Activated CD8-positive, alpha-beta memory T cell treated with anti-CD3 and anti-CD28 coated beads, Interleukin-2, amount 50 U/mL, for 4 hours (primary cell): ENCODE measurements around the gene SCO2.
"Not testable (repeated sequence)": the region's sequence is repeated elsewhere in the genome, so short reads cannot be mapped to it uniquely, and the experiment has no call there.

Experiments used
- DNase-seq: peaks from one replicate; pipeline ENCODE4 v3.0.0-alpha.2; 2020

SCO2 gene

DNA sequence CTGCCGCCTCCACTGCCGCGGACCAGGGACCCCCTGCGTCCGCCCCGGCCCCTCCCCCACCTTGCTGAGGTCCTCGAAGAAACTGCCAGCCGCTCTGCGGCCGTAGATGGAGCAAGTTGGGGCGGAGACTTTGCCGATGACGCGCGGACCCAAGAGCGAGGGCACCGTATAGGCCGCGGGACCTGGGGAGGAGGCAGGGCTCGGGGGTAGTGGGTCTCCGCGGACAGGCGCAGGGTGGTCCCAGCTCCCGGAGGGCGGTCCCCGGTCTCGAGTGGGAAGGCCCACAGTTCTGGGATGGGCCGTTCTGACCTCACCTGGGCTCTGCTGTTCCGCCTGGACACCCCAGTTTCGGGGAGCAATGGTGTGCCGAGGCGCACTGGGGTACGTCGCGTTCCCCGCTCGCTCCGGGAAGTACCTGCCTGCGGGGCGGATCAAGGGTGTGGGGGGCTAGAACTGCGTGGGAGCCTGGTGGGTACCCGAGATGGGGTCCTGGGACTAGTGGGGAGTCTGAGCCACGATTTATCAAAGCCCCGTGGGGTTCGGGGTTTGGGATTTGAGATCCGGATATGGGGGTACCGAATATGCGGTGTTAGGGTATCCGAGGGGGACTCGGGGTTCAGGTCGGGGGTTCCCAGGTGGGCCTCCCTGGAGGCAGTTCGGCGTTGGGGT, 5.6 kb upstream of the SCO2 start:
- DNase-seq: peak; percentile 77

DNA sequence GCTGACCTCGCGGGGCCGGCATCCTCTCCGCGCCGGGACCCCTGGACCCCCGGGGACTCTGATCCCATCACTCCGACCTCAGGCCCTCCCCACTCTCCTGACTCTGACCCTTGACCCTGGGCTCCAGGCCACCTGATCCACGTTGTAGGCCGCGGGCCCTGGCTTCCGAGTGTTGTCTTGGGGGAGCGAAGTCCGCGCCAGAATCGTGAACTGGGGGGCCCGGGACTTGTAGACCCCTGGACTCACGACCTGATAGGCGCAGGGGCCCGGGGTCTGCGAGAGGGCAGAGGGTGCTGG, 5.1 kb upstream of the SCO2 start:
- DNase-seq: no peak

DNA sequence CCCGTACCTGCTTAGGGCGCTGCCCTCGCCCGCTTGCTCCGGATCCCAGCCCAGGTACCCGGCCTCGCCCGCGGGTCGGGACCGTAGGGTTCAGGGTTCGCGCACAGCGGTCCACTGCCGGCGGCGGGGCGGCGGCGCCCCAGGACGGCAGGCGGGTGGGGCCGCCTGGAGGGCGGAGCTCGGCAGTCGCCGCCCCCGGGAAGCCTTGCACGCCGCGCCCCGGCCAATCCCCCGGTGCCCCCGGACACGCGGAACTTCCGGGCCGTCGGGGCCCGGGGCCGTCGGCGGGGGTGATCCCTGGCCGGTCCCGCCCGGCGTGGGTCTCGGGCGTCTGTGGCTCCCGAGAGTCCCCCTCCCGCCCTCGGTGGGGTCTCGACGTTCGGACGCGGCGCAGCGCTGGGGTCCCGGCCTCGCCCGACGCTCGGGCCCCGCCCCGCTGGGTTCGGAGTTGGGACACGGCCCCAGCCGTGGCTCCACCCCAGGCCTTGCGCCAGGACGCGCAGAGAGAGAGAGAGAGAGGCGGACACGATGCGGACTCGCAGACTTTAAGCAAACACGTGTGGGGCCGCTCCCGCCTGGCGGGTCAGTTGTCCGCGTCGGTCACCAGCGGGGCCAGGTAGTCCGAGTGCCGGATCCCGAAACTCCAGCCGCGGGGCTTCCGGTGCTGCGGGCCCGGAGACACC, 4.6 kb upstream of the SCO2 start, which contains the start of gene TYMP:
Gene TYMP, minus strand, starts transcription at position 116 of the 683 bp plus-strand sequence. CDS start 303 bp downstream, outside the sequence.
- peak; percentile 65 for DNase-seq

DNA sequence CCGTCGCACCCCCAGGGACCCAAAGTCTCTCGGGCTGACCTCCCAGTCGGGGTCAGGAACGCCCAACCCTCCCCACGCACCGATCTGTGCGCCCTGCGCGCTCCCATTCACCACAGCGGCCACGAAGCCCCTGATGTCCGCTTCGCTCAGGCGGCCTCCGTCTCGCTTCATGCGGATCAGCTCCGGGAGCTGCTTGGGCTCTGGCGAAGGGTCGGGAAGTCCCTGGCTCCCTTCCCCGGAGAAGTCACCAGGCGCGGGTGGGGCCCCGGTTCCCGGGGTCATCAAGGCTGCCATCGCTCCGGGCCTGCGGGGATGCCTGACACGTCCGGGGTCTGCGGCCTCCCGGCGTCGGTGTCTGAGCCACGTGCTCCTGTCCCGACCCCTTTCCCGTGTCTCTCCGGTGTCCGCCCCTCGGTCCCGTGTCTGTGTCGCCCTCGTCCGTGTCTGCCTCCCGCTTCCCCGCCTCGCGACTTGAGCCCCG, 4.1 kb upstream of the SCO2 start:
- no peak for DNase-seq

DNA sequence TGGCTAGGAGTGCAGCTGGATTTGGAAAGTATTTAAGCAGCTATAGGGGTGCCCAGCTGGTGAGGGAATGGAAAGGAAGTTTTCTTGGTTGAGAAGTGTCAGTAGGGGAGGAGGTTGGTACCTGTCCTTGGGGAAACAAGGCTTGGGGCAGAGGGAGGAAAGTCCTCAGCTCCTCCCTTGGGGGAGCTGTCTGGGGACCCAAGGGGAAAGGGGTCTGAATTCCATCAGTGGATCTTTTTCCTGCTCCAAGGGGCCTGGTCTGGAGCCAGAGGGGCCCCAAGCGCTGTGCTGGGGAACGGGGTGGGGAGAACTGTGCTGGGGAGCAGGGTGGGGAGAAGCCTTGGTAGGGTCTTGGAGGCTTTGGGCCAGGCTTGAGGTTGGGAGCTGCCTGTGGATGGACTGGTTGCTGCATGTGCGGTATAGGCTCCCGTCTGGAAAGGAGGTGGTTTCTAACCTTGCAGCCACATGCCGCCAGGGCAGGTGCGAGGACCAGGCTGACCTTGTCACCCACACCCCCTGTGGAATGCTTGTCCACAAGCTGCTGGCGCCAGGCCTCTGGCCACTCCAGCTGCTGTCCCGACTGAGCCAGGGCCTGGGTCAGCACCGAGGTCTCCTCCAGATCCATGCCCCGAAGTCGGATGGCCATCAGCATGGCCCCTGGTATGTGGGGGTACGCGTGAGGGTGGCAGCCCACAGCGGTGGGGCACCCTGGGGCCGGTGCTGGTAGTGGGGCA, 3.5 kb upstream of the SCO2 start:
- DNase-seq: no peak

DNA sequence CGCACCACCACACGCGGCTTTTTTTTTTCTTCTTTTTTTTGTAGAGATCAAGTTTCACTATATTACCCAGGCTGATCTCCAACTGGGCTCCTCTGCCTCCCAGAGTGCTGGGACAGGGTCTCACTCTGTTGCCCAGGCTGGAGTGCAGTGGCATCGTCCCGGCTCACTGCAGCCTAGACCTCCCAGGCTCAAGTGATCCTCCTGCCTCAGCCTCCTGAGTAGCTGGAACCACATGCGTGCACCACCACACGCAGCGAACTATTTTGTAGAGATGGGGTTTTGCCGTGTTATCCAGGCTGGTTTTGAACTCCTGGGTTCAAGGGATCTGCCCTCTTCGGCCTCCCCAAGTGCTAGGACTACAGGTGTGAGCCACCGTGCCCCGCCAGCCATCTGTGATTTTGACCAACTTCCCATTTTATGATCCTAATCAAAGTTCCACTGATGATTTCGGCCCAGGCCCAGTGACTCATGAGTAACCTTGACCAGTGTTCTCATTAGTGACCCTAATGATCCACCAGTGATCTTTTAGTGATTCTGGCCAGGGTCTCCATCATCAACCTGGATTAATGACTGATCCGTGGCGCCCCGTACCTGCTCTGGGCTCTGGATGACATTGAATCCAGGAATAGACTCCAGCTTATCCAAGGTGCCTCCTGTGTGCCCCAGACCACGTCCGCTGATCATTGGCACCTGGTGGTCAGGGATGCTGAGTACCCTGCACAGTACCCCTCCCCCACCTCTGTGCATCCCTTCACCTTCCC, 2.7 kb upstream of the SCO2 start:
- no peak for DNase-seq

DNA sequence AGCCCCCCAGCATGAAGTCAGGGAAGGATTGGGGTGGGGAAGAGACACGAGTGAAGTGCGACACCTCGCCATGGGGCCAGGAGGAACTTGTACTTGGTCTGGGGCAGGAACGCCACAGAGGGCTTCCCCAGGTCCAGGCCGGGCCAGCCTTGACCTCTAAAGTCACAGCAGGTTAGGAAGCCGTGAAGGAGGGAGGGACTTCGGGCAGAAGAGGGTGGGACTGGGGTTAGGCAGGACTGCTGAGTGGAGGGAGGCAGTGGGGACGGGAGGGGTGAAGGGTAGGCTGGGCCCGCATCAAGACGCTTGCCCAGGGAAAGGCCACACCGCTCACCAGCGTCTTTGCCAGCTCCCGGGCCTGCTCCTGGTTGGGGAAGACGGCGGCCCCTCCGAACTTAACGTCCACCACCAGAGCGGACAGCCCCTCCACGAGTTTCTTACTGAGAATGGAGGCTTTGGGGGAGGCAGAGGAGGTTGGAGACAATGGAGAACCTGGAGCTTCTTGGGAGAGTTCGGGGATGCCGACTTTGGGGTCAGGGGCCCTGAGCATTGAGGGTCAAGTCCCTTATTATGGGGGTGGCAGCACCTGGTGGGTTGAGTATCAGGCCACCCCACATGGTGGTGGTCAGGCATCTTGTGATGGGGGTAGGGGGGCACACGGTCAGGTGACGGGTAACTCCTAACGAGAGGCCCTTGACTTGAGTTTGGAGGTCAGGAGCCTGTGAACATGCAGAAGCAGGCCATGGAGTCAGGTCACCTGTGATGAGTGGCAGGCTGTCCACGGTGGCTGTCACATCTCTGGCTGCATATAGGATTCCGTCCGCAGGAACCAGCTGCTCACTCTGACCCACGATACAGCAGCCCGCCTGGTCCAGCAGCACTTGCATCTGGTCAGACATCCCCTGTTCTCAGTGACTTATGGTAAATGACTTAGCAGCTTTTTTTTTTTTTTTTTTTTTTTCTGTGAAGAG, 1.7 kb upstream of the SCO2 start:
- DNase-seq: no peak

DNA sequence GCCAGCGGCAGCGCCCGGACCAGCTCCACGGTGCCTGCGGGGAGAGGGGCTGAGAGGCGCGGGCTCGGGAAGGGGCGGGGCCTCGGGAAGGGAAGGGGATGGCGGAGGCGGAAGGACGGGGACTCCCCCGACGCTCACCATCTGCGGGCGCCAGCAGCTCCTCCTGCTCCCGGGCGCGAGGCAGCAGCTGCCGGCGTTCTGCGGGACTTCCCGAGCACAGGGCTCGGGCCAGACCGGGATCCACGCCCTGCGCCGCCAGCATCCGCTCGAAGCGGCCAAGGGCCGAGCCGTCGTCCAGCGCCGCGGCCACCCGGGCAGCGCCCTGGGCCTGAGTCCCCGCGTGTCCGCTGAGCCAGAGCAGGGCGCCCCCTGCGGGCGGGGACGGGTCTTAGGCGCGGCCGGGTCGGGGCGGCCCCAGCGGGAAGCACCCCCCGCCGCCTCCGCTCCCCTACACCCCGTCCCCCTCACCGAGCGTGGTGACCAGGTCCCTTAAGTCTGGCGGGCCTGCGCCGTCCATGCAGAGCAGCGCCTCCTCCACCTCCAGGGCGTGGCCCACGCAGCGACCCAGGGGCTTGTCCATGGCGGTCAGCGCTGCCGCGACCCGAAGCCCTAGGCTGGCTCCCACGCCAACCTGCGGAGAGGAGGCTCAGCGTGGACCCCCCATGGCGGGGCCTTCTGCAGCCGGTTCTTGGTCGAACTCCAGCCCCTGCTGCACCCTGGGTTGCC, 873 bp upstream of the SCO2 start:
- peak; percentile 82 for DNase-seq

DNA sequence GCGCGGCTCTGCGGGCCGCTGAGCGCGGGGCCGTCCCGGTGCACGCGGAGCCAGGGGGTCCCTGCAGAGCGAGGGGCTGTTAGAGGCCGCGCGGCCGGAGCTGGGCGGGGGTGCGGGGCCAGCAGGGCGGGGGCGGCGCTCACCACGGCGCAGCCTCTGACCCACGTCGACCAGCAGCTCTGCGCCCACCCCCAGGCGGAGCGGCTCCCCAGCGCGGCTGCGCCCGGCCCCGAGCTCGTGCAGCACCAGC, 385 bp upstream of the SCO2 start:
- no peak for DNase-seq

DNA sequence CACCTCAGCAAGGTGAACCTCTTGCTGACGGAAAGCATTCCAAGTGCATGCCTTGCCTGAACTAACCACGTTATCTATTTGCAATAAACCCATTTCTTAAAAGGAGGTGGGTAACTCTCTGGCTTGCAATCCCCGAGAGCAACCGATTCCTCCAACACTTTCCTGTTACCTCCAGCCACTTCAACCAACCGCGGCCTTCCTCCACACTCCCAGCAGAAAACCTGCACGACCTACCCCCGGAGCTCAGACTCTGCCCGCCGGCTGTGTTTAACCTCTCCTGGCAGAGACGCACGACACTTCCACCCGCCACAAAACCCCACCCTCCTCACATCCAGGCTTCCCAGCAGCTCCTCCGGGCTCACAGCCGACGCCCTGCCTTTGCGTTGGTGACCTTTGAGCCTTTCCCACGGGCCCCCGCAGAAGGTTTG, 708 bp downstream of the SCO2 start:
- no peak for DNase-seq

DNA sequence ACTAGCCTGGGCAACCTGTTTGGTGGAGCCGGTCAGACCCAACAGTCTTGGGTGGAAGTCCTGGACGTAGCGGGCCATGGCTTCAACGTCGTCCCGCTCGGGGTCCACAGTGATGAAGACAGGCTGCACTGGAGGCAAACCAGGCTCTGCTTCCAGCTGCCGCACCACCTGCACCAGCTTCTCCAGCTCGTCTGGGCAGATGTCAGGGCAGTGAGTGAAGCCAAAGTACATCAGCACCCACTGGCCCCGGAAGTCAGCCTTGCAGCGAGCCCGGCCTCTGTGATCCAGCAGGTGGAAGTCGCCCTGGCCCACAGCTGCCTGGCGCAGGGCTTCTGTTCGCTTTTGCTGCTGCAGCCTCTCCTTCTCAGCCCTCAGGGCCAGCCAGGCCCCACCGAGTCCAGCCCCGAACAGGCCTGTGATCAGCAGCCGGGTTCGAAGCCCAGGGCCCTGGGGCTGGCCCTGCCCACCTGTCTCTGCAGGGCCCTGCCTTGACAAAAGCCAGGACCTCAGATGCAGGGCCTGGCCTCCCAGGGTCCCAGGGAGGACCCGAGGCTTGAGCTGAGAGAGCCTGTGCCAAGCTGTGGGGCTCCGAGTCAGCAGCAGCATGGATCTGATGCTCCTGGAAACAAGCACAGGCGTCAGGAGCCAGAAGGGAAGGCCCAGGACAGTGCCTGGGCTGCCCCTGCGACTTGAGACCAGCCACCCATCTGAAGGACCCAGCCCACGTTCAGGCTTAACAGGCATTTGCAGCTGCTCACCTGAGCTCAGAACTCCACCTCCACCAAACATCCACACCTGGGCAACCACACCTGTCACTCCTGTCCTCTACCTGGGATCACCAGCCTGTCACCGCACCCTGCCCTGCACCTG, 1.4 kb downstream of the SCO2 start:
- no peak for DNase-seq

DNA sequence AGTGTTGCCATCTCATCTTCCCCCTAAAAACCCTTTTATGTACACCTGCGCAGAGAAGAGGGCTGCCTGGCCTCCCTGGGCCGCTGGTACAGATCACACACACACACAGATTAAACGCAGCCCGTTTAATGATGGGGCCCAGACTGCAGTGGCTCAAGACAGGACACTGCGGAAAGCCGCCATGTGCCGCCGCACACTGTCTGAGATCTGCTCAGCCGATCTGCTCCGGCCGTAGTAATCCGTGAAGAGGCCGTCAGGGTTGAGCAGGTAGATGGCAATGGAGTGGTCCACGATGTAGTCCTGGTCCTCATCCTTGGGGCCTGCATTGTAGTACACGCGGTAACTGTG, 2.0 kb downstream of the SCO2 start:
- DNase-seq: no peak

DNA sequence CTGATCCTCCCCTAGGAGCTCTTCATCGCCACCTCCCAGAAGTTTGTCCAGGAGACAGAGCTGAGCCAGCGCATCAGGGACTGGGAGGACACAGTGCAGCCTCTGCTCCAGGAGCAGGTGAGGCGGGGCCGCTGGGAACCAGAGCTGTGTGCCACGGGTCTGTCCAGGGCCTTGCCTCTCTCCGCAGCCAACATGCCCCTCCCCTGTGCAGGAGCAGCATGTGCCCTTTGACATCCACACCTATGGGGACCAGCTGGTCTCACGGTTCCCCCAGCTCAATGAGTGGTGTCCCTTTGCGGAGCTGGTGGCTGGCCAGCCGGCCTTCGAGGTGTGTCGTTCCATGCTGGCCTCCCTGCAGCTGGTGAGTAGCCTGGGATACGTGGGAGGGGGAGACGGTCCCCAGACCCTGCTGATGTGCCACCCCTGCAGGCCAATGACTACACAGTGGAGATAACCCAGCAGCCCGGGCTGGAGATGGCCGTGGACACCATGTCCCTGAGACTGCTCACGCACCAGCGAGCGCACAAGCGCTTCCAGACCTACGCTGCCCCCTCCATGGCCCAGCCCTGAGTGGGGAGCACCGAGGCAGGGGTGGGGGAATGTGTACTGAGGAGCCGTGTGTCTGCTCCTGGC, 2.5 kb downstream of the SCO2 start:
- no peak for DNase-seq

DNA sequence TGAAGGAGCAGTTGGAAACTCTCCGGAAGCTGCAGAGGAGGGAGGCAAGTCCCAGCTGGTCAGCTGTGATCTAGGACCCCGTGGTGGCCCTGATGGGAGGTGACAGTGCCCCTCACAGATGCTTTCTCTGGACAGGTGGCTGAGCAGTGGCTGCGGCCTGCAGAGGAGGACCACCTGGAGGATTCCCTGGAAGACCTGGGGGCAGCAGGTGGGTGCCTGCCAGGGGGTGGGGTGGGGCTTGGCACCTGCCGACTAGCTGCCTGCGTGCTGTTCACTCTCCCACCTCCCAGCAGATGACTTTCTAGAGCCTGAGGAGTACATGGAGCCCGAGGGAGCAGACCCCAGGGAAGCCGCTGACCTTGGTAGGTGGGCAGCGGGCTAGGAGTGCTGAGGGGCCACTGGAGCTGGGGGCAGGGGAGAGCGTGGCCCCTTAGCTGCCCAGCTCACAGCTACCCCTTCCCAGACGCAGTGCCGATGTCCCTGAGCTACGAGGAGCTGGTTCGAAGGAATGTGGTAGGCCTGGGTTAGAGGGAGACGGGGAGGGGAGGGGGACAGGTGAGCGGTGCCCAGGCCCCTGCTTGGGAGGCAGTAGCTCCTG, 3.1 kb downstream of the SCO2 start:
- DNase-seq: no peak

DNA sequence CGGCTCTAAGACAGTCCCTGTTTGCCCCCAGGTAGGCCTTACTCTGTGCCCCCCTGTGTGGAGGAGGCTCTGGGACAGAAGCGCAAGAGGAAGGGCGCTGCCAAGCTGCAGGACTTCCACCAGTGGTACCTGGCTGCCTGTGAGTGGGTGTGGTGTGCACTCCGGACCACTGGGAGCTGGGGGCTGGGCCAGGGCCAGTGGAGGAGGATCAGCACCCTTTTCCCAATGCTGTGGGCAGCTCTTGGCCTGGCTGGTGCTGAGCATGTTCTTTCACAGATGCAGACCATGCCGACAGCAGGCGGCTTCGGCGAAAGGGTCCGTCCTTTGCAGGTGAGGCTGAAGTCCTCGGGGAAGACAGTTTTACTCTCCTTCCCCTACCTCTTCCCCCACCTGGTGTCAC, 3.7 kb downstream of the SCO2 start:
- DNase-seq: no peak

DNA sequence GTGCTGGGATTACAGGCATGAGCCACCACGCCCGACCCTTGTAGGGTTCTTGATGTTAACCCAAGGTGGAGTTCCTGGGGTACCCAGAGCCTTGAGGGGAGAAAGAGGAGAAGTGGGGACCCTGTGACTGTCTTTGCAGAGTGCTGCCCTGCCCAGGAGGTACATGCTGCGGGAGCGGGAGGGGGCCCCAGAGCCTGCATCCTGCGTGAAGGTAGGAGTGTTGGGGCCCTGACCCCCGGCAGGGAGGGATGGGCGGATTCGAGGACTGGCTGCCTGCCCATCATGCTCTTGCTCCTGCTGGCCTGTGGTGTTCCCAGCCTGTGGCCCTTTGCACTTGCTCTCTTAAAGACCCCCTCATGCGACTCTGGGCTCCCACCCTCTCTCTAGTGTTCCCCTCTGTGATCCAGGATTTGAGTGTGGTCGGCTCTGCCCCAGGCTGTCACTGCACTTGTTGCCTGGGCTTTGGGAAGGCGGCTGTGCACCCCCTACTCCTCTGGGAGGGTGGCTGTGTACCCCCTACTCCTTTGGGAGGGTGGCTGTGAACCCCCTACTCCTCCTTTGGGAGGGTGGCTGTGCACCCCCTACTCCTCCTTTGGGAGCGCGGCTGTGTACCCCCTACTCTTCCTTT, 4.5 kb downstream of the SCO2 start:
- DNase-seq: no peak

DNA sequence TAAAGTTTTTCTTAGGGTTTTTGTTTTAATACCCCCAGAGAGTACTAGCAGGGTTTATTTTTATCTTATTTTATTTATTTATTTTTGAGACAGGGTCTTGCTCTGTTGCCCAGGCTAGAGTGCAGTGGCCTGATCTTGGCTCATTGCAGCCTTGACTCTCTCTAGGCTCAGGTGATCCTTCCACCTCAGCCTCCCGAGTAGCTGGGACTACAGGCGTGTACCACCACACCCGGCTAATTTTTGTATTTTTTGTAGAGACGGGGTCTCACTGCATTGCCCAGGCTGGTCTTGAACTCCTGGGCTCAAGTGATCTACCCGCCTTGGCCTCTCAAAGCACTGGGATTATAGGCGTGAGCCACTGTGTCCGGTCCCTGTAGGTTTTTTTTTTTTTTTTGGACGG, 5.2 kb downstream of the SCO2 start:
- DNase-seq: not testable (repeated sequence)

DNA sequence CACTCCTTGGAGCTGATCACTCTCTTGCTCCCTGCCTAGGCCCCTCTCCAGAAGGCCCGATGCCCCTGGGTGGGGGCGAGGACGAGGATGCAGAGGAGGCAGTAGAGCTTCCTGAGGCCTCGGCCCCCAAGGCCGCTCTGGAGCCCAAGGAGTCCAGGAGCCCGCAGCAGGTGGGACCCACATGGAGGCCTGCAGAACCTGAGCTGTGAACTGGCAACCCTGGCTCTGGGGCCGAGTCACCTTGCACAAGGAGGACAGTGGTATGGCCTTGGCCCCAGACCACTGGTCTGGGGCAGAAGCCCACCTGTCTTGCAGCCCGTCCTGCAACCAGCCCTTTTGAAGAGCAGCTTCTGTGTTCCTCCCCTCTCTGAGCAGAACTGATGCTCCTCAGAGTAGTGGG, 6.2 kb downstream of the SCO2 start:
- DNase-seq: no peak

DNA sequence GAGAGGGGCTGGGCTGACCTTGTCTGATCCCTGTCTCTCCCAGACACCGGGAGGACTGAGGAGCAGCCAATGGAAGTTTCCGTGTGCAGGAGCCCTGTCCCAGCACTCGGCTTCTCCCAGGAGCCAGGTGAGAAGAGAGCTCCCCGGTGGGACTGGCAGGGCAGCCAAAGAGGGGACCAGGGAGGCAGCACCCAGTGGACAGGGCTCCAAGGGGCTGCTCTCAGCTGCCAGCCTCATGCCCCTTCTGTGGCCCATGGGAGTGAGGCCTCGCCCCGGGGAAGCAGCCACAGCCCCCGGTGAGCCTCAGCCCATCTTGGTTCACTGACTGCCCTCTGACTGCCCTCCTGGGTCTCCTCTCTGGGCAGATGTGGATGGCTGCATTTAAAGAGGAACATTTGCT, 6.8 kb downstream of the SCO2 start:
- no peak for DNase-seq
